Rectal smooth muscle tissue (tissue), 1 donor: ENCODE data around the gene FHOD3.

Experiments
- H3K27ac ChIP-seq: one replicate; pipeline ENCODE4 v1.7.0; 2013; ENCODE audit warnings: low read depth, low read length, inconsistent platforms
- H3K27me3 ChIP-seq: one replicate; pipeline ENCODE4 v1.7.0; 2013; ENCODE audit warnings: low read length; ENCODE audit not compliant: control insufficient read depth, insufficient read depth
- H3K36me3 ChIP-seq: one replicate; pipeline ENCODE4 v1.7.0; 2013; ENCODE audit warnings: low read length; ENCODE audit not compliant: control insufficient read depth, insufficient read depth
- H3K4me1 ChIP-seq: one replicate; pipeline ENCODE4 v1.7.0; 2013; ENCODE audit warnings: low read length; ENCODE audit not compliant: control insufficient read depth, insufficient read depth
- H3K4me3 ChIP-seq: one replicate; pipeline ENCODE4 v1.7.0; 2013; ENCODE audit warnings: low read length
- H3K9ac ChIP-seq: one replicate; pipeline ENCODE4 v1.7.0; 2013; ENCODE audit warnings: low read length

The FHOD3 gene

GRCh38 chr18:36499938-36500337 lies 202.4 kb downstream of the FHOD3 start:
- H3K4me3 ChIP-seq, result no peak overlapping the region
- H3K9ac ChIP-seq, result no peak overlapping the region
- no peak overlapping the region for H3K27ac ChIP-seq
- no peaks in the 10 kb centered on the region for H3K27me3 ChIP-seq
- no peaks in the 10 kb centered on the region for H3K4me1 ChIP-seq
- H3K36me3 ChIP-seq, result no peaks in the 10 kb centered on the region

- H3K4me1 ChIP-seq, result no peaks in the 10 kb centered on the region
- H3K4me3 ChIP-seq, result no peak overlapping the region
- H3K9ac ChIP-seq, result no peak overlapping the region
- H3K27ac ChIP-seq, result no peak overlapping the region
- no peaks in the 10 kb centered on the region for H3K36me3 ChIP-seq
- H3K27me3 ChIP-seq, result no peaks in the 10 kb centered on the region
These were observed 203.6 kb downstream of the FHOD3 start for GRCh38 chr18:36501100-36501499.

- no peak overlapping the region for H3K27ac ChIP-seq
- H3K4me1 ChIP-seq, result no peaks in the 10 kb centered on the region
- no peaks in the 10 kb centered on the region for H3K36me3 ChIP-seq
- H3K4me3 ChIP-seq, result no peak overlapping the region
- no peaks in the 10 kb centered on the region for H3K27me3 ChIP-seq
- H3K9ac ChIP-seq, result no peak overlapping the region
These were observed 206.0 kb downstream of the FHOD3 start for GRCh38 chr18:36503477-36503876.

- no peaks in the 10 kb centered on the region for H3K4me1 ChIP-seq
- no peak overlapping the region for H3K4me3 ChIP-seq
- H3K36me3 ChIP-seq, result no peaks in the 10 kb centered on the region
- H3K27me3 ChIP-seq, result no peaks in the 10 kb centered on the region
- no peak overlapping the region for H3K9ac ChIP-seq
- no peak overlapping the region for H3K27ac ChIP-seq
These were observed 207.4 kb downstream of the FHOD3 start for GRCh38 chr18:36504928-36505327.

- Histone ChIP-seq H3K27ac (no peak overlapping the region), H3K36me3 (no peaks in the 10 kb centered on the region), H3K27me3 (no peaks in the 10 kb centered on the region), H3K4me3 (no peak overlapping the region), H3K9ac (no peak overlapping the region), H3K4me1 (no peaks in the 10 kb centered on the region)
These were observed 208.2 kb downstream of the FHOD3 start for GRCh38 chr18:36505665-36506064.

- Histone ChIP-seq H3K27me3 (no peaks in the 10 kb centered on the region), H3K9ac (no peak overlapping the region), H3K27ac (no peak overlapping the region), H3K4me3 (no peak overlapping the region), H3K4me1 (no peaks in the 10 kb centered on the region), H3K36me3 (no peaks in the 10 kb centered on the region)
These were observed 212.2 kb downstream of the FHOD3 start for GRCh38 chr18:36509646-36510197.

- Histone ChIP-seq H3K4me1 (no peaks in the 10 kb centered on the region), H3K27ac (no peak overlapping the region), H3K9ac (no peak overlapping the region), H3K4me3 (no peak overlapping the region), H3K36me3 (no peaks in the 10 kb centered on the region), H3K27me3 (no peaks in the 10 kb centered on the region)
These were observed 214.4 kb downstream of the FHOD3 start for GRCh38 chr18:36511791-36512352.

GRCh38 chr18:36513556-36513955 lies 216.0 kb downstream of the FHOD3 start:
- no peaks in the 10 kb centered on the region for H3K4me1 ChIP-seq
- no peak overlapping the region for H3K27ac ChIP-seq
- H3K36me3 ChIP-seq, result no peaks in the 10 kb centered on the region
- no peak overlapping the region for H3K9ac ChIP-seq
- H3K4me3 ChIP-seq, result no peak overlapping the region
- H3K27me3 ChIP-seq, result no peaks in the 10 kb centered on the region

GRCh38 chr18:36514778-36515177 lies 217.3 kb downstream of the FHOD3 start:
- no peaks in the 10 kb centered on the region for H3K4me1 ChIP-seq
- H3K27me3 ChIP-seq, result no peaks in the 10 kb centered on the region

GRCh38 chr18:36516258-36516657 lies 218.7 kb downstream of the FHOD3 start:
- no peaks in the 10 kb centered on the region for H3K36me3 ChIP-seq
- no peak overlapping the region for H3K4me3 ChIP-seq
- no peaks in the 10 kb centered on the region for H3K4me1 ChIP-seq
- no peak overlapping the region for H3K27ac ChIP-seq
- no peak overlapping the region for H3K9ac ChIP-seq
- H3K27me3 ChIP-seq, result no peaks in the 10 kb centered on the region

More at GRCh38 chr18:36514778-36515177, 217.3 kb downstream of the FHOD3 start:
- H3K9ac ChIP-seq, result no peak overlapping the region
- H3K27ac ChIP-seq, result no peak overlapping the region
- no peaks in the 10 kb centered on the region for H3K36me3 ChIP-seq
- no peak overlapping the region for H3K4me3 ChIP-seq

GRCh38 chr18:36516726-36517125 lies 219.2 kb downstream of the FHOD3 start:
- H3K4me3 ChIP-seq, result no peak overlapping the region
- no peak overlapping the region for H3K9ac ChIP-seq
- H3K4me1 ChIP-seq, result no peaks in the 10 kb centered on the region
- no peaks in the 10 kb centered on the region for H3K27me3 ChIP-seq
- H3K27ac ChIP-seq, result no peak overlapping the region
- no peaks in the 10 kb centered on the region for H3K36me3 ChIP-seq

GRCh38 chr18:36518839-36519238 lies 221.3 kb downstream of the FHOD3 start:
- H3K9ac ChIP-seq, result no peak overlapping the region
- no peak overlapping the region for H3K4me3 ChIP-seq
- H3K36me3 ChIP-seq, result no peaks in the 10 kb centered on the region
- no peaks in the 10 kb centered on the region for H3K27me3 ChIP-seq
- H3K4me1 ChIP-seq, result no peaks in the 10 kb centered on the region
- no peak overlapping the region for H3K27ac ChIP-seq

GRCh38 chr18:36519358-36519757 lies 221.8 kb downstream of the FHOD3 start:
- H3K4me3 ChIP-seq, result no peak overlapping the region
- H3K36me3 ChIP-seq, result no peaks in the 10 kb centered on the region
- no peak overlapping the region for H3K9ac ChIP-seq
- no peaks in the 10 kb centered on the region for H3K4me1 ChIP-seq
- H3K27ac ChIP-seq, result no peak overlapping the region
- H3K27me3 ChIP-seq, result no peaks in the 10 kb centered on the region
